OCI-LY7 (cell line): Measurements from ENCODE around the gene ELAVL2. TPM values are rescaled to one million over a fixed set of nuclear protein-coding genes. Genes with fewer than 3 reads are reported as not detected.

ENCODE experiments used
- BruUV-seq: library from RNA; stranded (reverse); fragments of 400-500 nt; replicated peaks from 2 replicates; lab custom pipeline; 2021; lab: Mats Ljungman, UMichigan
- CTCF ChIA-PET: fragments of 300-600 bp; sonication (Branson Sonifier 250); formaldehyde crosslinking; loops from one replicate; lab custom pipeline; 2022; ENCODE audit warnings: antibody characterized with exemption; ENCODE audit not compliant: unreplicated experiment; lab: Charles Lee
- POLR2A ChIA-PET: fragments of 300-600 bp; sonication (Branson Sonifier 250); formaldehyde crosslinking; loops from one replicate; lab custom pipeline; 2022; ENCODE audit warnings: antibody characterized with exemption; lab: Charles Lee
- DNase-seq: peaks from one replicate; pipeline ENCODE4 v3.0.0-alpha.2; 2015; ENCODE audit warnings: low spot score
- H2AFZ ChIP-seq: fragments of 200-600 bp; sonication (generic), shearing (Covaris generic); 2 replicates; pipeline ENCODE4 v1.6.1; 2014; ENCODE audit warnings: mild to moderate bottlenecking, antibody characterized with exemption, low read length, moderate library complexity
- H3K27ac ChIP-seq: fragments of 200-600 bp; sonication (generic); 2 replicates; pipeline ENCODE4 v1.5.1; 2014; ENCODE audit warnings: mixed run types, low read depth, mild to moderate bottlenecking, moderate library complexity, low read length, inconsistent platforms; ENCODE audit not compliant: poor library complexity, severe bottlenecking
- H3K36me3 ChIP-seq: fragments of 200-600 bp; sonication (generic); 2 replicates; pipeline ENCODE4 v1.6.1; 2014; ENCODE audit warnings: mild to moderate bottlenecking, antibody characterized with exemption, low read length, moderate library complexity, mixed read lengths; ENCODE audit not compliant: insufficient read depth
- H3K4me1 ChIP-seq: fragments of 200-600 bp; sonication (generic); 2 replicates; pipeline ENCODE4 v1.5.1; 2014; ENCODE audit warnings: mild to moderate bottlenecking, low read length; ENCODE audit not compliant: insufficient read depth, poor library complexity, severe bottlenecking
- H3K4me2 ChIP-seq: fragments of 200-600 bp; sonication (generic); 2 replicates; pipeline ENCODE4 v1.6.1; 2014; ENCODE audit warnings: mild to moderate bottlenecking, low read length
- H3K4me3 ChIP-seq: fragments of 200-600 bp; sonication (generic); 2 replicates; pipeline ENCODE4 v1.5.1; 2014; ENCODE audit warnings: mild to moderate bottlenecking, low read depth, low read length; ENCODE audit not compliant: poor library complexity, severe bottlenecking
- H3K79me2 ChIP-seq: fragments of 200-600 bp; sonication (generic); 2 replicates; pipeline ENCODE4 v1.6.1; 2016; ENCODE audit warnings: low read depth, mild to moderate bottlenecking, low read length, moderate library complexity, mixed read lengths; ENCODE audit not compliant: insufficient read depth
- H3K9me2 ChIP-seq: fragments of 200-600 bp; sonication (generic); 2 replicates; pipeline ENCODE4 v1.6.1; 2016; ENCODE audit warnings: mild to moderate bottlenecking, low read length, mixed read lengths; ENCODE audit not compliant: insufficient read depth
- H3K9me3 ChIP-seq: fragments of 200-600 bp; sonication (generic); 2 replicates; pipeline ENCODE4 v1.6.1; 2014; ENCODE audit warnings: mild to moderate bottlenecking, mixed run types, low read length, mixed read lengths
- H4K20me1 ChIP-seq: fragments of 200-600 bp; sonication (generic); 2 replicates; pipeline ENCODE4 v1.6.1; 2014; ENCODE audit warnings: mild to moderate bottlenecking, antibody characterized with exemption, low read length, moderate library complexity, mixed read lengths; ENCODE audit not compliant: insufficient read depth
- CTCF ChIP-seq: fragments of 200-600 bp; sonication (generic); conservative IDR thresholded peaks from 2 replicates; pipeline ENCODE4 v1.5.1; 2014; ENCODE audit warnings: mild to moderate bottlenecking, antibody characterized with exemption, low read length, moderate library complexity, mixed read lengths
- EZH2phosphoT487 ChIP-seq: fragments of 200-600 bp; sonication (generic); IDR thresholded peaks from 2 replicates; pipeline ENCODE4 v1.6.1; 2018; ENCODE audit warnings: low read depth, borderline replicate concordance, mild to moderate bottlenecking, mixed run types, antibody characterized with exemption, low read length, moderate library complexity, mixed read lengths
- intact Hi-C: fragments of 100-400 bp; cut with micrococcal nuclease; formaldehyde crosslinking; loops from one replicate; pipeline ENCODE4 v1.10.0; 2022; ENCODE audit not compliant: unreplicated experiment
- total RNA-seq, 2 experiments: library from RNA; depleted of rRNA in 1 of 2; stranded (reverse); fragments of >200 nt in 1 of 2; shearing (Covaris generic) in 1 of 2; gene quantifications; 2 replicates each; pipeline ENCODE4 v1.2.3, GENCODE V29; 2014 to 2022

ELAVL2 gene
- total RNA-seq, 2 experiments from 2014 or later: not detected

DNA sequence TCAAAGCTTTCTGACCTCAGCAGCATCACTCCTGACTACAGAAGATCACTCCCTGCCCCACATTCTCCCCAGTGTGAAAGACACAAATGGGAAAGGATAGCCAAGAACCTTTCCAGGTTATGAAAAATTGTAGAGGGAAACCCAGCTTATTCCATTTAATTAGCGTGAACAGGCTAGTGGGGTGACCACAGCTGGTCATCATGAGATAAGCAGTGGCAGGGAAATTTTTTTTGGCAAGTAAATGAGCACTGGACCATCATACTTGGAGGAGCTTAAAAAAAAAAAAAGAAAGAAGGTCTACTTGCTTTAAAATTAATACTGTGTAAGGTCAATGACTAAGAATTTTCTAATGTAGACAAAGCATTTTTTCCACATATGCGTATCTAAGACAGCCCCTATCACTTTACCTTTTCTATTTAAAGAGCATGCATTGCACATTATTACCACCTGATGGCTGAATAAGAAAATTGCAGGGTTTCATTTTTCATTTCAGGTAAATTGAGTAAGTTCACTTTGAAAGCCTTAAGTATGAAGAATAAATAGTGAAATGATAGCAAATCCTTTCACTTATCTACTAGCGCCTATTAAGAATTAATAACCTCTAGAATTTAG lies 123.6 kb downstream of the ELAVL2 start:
- no peaks in the 10 kb centered on the region for H3K79me2 ChIP-seq
- H3K36me3 ChIP-seq: no peaks in the 10 kb centered on the region
- no peaks in the 10 kb centered on the region for H3K9me2 ChIP-seq
- intact Hi-C loops: no loop called here
- no peak overlapping the region for H3K4me2 ChIP-seq
- TF ChIP-seq EZH2phosphoT487 (no peak), CTCF (0 out of 2 replicates have a peak, but pooled peaks have one; percentile 31)
- no peaks in the 10 kb centered on the region for H3K9me3 ChIP-seq
- H2AFZ ChIP-seq: no peak overlapping the region
- BruUV-seq: no TSS peak
- no peaks in the 10 kb centered on the region for H3K4me1 ChIP-seq
- ChIA-PET CTCF (no interaction called here), POLR2A (interaction anchor here (0.6 to 1.0 kb wide), 3 partner anchors 10 to 460 kb away, joined by 3 to 4 read pairs (median 3); no protein-coding TSS in a partner anchor)
- no peaks in the 10 kb centered on the region for H4K20me1 ChIP-seq
- H3K27ac ChIP-seq: no peak overlapping the region
- H3K4me3 ChIP-seq: no peak overlapping the region
- no peak for DNase-seq

DNA sequence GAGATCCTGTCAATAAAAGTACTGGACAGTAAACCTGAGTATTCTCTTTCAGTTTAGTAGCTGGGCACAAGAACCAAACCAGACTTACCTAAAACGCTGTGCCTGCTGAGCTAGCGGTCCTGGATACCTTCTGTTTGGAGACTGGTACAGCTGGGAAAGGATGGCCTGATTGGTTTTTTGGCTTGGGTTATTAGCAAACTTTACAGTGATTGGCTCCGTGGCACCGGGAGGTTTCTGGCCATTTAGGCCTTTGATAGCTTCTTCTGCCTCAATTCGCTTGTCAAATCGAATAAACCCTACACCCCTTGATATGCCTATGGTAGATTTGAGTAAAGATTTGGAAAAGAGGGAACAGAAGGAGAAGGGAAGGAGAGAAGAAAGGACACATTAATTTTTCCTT lies 124.7 kb downstream of the ELAVL2 start:
- BruUV-seq: no TSS peak
- CTCF ChIA-PET: no interaction called here
- Histone ChIP-seq H3K27ac (no peak overlapping the region), H3K9me3 (no peaks in the 10 kb centered on the region), H3K4me2 (no peak overlapping the region), H2AFZ (no peak overlapping the region), H3K9me2 (no peaks in the 10 kb centered on the region), H4K20me1 (no peaks in the 10 kb centered on the region), H3K4me1 (no peaks in the 10 kb centered on the region), H3K79me2 (no peaks in the 10 kb centered on the region), H3K36me3 (no peaks in the 10 kb centered on the region), H3K4me3 (no peak overlapping the region)
- POLR2A ChIA-PET: interaction anchor here (0.5 to 1.0 kb wide), 3 partner anchors 9 to 1044 kb away, joined by 3 read pairs; no protein-coding TSS in a partner anchor
- TF ChIP-seq CTCF (no peak), EZH2phosphoT487 (no peak)
- DNase-seq: no peak
- intact Hi-C loops: no loop called here

DNA sequence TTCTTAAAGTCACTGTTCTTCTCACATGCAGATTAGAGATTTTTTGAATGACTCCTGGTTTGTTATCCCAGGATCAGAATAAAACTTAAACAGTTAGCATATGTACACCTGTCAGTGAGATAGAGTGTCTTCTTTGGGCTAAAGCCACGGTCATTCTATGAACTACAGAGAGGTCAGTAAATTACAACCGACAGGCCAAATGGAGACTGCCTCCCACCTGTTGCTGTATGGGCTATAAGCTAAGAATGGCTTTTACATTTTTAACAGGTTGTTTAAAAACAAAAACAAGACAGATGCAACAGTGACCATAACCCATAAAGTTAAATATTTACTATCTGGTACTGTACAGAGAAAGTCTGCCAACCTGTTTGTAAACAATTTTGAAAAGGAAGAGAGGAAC lies 125.7 kb downstream of the ELAVL2 start:
- no peaks in the 10 kb centered on the region for H3K79me2 ChIP-seq
- no peak for TF ChIP-seq CTCF
- no peak for TF ChIP-seq EZH2phosphoT487
- H4K20me1 ChIP-seq: no peaks in the 10 kb centered on the region
- H3K9me3 ChIP-seq: no peaks in the 10 kb centered on the region
- CTCF ChIA-PET: no interaction called here
- no peak for DNase-seq
- H3K27ac ChIP-seq: no peak overlapping the region
- BruUV-seq: no TSS peak
- intact Hi-C loops: no loop called here
- POLR2A ChIA-PET: interaction anchor here (0.5 to 1.2 kb wide), 4 partner anchors 11 to 680 kb away, joined by 3 to 5 read pairs (median 3); no protein-coding TSS in a partner anchor
- no peak overlapping the region for H2AFZ ChIP-seq
- no peak overlapping the region for H3K4me2 ChIP-seq
- H3K36me3 ChIP-seq: no peaks in the 10 kb centered on the region
- H3K9me2 ChIP-seq: no peaks in the 10 kb centered on the region
- no peak overlapping the region for H3K4me3 ChIP-seq
- H3K4me1 ChIP-seq: no peaks in the 10 kb centered on the region
